ENCODE results near the gene TRAM2.

DNA sequence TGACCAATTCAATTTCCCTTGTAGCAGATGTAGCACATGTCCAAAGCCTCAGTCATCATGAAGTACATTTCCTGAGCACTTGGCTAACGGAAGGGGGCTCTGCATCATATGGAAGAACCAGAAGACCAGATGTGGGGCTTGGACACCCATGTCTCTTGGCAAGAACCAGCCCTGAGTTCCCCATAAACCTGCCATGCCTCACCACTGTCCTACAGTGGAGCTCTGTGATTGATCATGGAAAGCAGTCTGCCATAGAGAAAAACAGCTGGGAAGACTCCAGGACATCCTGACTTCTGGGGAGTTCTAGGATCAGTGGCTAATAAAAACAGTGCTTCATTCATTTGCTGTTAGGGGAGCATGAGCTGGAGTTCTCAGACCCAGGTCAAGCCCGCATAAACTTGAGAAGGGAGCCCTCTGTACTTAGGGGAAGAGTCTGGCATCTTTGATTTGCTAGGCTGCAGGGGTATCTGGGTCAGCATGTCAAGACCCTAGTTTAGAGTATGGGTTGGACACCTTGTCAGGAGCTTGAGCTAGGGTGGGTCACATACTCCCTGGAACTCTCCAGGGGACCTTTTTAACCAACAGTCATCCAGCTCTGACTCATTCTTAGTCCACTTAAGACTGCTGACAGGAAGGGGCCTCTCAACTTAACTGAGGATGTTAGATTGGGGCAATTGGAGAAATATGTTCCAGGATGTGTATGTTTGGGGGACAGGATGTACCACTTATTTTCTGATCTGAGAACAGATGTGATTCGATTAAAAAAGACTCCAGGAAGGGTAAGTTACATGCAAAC, 26.3 kb upstream of the TRAM2 start:
- TF ChIP-seq POLR2A (IDR thresholded peaks at IDR 0.05): no peak
- TF ChIP-seq, protein P1, sequence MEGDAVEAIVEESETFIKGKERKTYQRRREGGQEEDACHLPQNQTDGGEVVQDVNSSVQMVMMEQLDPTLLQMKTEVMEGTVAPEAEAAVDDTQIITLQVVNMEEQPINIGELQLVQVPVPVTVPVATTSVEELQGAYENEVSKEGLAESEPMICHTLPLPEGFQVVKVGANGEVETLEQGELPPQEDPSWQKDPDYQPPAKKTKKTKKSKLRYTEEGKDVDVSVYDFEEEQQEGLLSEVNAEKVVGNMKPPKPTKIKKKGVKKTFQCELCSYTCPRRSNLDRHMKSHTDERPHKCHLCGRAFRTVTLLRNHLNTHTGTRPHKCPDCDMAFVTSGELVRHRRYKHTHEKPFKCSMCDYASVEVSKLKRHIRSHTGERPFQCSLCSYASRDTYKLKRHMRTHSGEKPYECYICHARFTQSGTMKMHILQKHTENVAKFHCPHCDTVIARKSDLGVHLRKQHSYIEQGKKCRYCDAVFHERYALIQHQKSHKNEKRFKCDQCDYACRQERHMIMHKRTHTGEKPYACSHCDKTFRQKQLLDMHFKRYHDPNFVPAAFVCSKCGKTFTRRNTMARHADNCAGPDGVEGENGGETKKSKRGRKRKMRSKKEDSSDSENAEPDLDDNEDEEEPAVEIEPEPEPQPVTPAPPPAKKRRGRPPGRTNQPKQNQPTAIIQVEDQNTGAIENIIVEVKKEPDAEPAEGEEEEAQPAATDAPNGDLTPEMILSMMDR (IDR thresholded peaks at IDR 0.05): no peak

All from suprapubic skin (tissue), 3 donors.